Measurements from ENCODE around the gene KIDINS220.
"Not testable (repeated sequence)": the region's sequence is repeated elsewhere in the genome, so short reads cannot be mapped to it uniquely, and the experiment has no call there.

The KIDINS220 gene

DNA sequence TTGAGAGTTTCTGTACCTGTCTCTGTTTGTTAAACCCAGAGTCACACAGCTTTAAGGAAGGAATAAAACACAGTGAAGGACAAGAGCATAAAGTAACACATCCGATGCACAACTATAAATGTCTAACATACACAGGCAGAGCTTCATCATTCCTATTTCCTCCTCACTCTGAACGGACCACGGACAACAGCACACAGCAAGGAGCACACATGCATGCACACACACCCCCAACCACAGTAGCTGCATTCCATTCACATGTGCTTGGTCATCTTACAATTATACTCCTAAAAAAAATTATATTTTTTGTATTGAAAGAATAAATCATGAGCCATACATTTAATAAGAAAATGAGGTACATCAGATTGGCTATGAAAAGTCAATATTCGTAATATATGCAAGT lies 97.3 kb downstream of the KIDINS220 start:
- no peak for DNase-seq

DNA sequence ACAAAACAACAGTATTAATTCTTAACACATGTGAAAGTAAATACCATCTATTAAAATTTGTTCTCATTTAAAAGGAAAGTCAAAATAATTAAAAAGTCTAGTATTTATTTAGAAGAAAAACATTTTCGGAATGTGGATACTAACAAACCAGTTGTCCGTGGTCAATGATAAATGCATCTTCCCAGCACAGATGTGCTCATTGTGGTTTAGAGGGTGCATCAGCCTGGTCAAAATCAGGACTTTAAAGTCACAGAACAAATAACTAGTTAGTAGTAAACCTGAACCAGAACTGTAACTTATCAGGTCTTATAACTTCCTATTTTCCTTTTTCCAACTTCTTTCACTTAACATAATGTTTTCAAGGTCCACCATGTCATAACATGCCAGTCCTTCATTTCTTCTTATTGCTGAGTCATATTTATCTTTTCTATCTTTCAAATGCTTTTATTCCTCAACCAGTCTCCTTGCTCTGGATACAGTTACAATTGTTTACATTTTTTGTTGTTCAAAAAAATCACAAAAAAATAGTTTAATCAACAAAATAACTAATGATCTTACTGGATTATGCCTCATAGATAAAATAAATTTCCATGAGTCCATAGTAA lies 99.7 kb downstream of the KIDINS220 start:
- DNase-seq: no peak

DNA sequence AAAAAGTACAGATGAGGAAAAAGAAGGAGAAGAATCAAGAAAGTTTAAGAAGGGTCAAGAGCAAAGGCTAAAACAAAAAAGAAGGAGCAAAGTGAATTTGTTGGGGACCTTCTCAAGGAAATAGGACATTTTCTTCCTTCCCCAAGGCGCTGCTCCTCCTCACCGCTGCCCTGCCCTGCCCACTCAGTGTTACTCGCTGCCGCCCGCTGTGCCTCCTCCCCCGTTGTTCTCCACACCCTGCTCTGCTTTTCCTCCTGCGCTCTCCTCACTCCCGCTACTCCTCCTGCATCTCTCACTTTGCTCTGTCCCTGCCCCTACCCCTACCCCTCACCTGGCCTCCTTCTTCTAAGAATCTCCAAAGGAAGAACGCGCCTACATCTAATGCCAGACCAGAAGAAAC lies 104.8 kb downstream of the KIDINS220 start:
- DNase-seq: no peak

DNA sequence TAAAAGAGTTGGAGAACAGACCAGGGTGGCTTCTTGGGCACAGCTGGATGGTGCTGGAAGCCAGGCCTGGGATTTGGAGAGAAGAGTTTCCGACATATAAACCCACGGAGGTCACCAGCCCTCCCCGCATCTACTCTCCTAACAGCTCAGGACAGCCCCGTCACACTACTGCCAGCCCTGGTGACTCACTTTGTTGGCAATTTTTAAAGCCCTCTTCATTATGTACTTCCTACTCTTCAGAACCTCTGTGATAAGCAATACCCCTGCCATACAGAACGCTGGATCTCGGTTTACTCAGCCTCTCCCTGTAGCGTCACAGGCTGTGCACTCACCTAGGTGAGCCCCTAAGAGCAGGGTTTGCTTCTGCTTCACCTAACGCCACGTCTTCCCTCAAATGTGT lies 107.5 kb downstream of the KIDINS220 start:
- DNase-seq: no peak

DNA sequence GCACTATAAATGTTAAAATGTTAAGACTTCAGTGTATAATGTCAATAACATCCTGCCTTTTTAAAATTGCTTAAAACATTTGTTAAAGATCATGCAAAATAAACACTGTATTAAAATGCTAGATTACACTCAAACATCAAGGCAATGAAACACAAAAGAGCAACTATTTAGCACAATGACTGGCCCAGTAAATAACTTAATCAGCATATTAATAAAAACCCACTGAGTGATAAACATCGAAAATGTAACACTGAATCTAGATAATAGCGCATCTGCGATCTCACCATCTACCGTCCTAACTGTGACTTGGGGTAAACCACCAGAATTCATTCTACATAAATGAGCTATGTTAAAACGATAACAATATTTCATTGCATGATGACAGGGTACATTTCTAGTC lies 108.3 kb downstream of the KIDINS220 start:
- DNase-seq: not testable (repeated sequence)

DNA sequence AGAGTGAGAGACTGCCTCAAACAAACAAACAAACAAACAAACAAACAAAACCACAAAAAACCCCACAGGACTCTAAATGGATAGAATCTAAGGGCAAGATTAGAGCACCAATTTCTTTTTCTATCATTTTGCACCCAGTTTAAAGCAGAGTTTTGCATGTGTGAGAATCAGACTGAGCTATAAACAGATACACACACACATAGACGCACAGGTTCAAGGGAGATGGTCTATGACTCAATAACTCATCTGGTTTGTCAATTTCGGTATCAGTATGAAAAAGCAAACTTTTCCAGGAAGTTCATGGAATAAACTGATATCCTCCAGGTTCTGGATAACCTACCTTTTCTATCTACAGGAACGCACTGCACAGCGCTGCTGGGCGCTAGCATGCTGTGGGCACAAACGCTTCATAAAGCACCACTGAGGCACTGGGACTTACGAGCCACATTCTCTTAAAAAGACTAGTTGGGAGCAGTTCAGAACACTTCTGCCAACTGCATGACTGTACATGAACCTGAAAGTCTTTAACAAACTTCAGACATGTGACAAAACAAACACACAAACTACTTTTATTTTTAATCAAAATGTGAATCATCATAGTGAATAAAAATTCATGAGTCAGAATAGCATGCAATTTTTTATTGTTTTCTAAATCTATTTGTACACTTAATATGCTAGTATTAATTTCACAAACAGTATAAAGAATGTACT lies 109.0 kb downstream of the KIDINS220 start:
- DNase-seq: no peak

DNA sequence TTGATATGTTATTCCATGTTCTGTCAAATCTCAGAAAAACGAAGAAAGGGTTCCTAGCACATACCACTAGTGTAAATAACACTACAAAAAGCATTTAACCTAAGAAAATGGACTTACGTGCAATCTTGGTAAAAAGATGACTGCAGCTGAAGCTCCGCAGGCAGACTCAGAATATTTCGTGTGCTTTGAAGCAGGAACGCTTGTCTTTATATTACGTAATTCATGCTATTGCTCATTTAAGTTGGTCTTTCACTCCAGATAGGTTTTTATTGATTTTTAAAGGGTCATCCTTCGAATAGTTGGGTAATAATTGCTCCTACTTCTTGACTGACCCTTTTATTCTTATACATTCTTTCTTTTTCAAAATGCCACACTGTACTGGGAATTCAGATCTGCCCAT lies 111.6 kb downstream of the KIDINS220 start:
- no peak for DNase-seq

DNA sequence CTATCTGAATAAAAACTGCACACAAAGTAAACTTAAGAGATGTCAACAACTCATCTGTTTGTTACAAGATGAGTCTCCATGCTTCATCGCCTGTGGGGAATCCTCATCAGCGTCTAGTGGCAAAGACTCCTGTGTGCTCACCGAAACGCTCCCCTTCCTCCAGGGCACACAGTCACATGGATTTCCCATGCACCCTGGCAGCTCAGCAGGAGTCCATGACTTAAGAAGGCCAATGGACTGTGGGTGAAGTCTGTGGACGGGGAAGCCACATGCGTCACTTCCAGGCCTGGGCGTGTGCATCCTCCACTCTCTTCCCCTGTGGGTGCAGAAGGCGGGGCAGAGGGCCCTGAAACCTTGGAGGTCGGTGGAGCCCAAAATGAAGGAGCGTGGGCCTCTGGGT lies 114.4 kb downstream of the KIDINS220 start:
- DNase-seq: no peak

DNA sequence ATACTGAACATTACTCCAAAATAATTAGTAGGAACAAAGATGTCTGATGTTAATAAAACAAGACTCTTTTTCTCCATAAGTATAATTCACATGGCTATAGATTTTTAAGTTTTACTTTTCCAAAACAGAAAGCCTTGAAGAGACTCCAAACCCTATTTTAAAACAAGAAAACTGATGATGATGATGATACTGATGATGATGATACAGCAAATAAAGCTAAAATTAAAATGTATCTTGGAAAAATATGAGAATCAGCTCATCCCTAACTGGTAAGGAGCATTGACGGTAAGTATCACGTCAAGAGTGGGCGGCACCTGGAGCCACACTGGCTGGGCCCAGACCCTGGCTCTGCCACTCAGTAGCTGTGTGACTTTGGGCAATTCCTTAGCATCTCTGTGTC lies 116.0 kb downstream of the KIDINS220 start:
- no peak for DNase-seq

DNA sequence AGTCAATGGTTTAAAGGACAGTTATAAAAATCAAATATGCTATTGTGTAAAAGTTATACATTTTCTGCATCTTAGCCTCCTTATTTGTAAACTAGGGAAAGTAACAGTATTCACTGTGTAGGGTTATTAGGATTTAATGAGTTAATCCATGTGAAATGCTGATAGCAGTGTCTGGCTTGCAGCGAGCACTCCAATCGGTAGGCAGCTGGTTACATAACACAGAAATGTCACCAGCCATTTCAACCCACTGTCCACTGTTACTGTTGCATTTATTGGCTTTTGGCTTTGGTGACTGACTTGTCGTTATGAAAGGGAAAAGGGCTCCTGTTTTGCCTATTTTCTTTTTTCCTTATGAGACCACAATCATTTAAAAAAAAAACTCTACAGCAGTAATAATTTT lies 116.7 kb downstream of the KIDINS220 start:
- no peak for DNase-seq

DNA sequence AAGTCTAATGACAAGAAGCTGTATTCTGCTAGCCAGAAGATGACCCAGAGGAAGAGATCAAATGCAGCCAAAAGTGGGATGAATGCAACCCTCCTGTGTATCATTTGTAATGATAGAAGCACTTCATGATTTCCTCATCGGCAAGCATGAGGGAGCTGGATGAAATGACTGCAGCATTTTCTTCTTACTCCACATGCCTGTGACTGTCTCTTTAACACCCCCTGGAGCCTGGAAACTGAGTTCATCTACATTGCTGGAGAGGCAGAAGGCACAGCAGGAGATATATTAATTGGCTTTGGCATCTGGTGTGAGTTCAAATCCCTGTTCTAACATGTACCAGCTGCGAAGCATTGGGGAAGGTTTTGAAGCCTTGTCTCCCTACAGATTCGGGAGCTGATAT lies 117.9 kb downstream of the KIDINS220 start:
- DNase-seq: no peak

DNA sequence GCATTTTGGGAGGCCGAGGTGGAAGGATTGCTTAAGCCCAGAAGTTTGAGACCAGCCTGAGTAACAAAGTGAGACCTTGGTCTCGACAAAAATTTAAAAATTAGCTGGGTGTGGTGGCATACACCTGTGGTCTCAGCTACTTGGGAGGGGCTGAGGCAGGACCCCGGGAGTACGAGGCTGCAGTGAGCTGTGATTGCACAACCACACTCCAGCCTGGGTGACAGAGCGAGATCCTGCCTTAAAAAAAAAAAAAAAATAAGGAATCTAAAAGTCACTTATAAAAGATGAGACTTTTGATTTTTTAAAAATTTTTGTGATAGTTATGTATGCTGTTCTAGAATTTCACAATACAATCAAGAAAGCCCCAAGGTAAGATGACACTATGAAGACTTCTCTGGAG lies 122.4 kb downstream of the KIDINS220 start:
- no peak for DNase-seq

DNA sequence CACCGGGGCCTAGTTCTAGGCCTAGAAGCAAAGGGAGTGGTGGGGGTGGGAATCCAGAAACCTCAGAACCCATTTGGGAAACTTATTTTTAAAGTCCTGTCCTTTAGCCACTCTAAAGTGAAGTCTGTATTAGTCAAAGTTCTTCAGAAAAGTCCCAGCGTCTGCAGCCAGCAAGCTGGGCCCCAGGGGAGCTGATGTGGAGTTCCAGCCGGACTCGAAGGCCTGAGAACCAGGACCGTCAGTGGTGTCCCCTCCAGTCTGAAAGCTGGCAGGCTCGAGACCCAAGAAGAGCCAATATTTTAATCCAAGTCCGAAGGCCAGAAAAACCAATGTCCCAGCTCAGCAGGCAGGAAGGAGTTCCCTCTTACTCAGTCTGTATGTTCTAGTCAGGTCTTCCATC lies 123.1 kb downstream of the KIDINS220 start:
- no peak for DNase-seq

DNA sequence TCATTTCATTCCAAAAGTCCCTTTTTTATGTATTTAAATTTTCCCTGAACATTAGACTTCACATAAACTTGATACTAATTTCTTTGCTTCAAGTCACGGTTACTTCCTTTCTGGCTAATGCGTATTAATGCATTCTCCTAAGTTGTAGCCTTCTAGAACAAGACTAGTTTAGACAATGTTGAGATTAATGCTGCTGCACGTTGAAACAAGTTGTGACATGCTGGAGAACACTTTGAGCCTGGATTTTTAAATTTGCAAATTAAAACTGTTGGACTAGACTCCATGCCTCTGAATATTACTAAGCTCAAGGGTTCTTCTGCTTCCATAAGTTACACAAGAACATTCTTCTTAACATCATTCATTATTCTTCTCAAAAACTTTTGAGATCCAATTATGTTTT lies 126.5 kb downstream of the KIDINS220 start:
- DNase-seq: no peak

DNA sequence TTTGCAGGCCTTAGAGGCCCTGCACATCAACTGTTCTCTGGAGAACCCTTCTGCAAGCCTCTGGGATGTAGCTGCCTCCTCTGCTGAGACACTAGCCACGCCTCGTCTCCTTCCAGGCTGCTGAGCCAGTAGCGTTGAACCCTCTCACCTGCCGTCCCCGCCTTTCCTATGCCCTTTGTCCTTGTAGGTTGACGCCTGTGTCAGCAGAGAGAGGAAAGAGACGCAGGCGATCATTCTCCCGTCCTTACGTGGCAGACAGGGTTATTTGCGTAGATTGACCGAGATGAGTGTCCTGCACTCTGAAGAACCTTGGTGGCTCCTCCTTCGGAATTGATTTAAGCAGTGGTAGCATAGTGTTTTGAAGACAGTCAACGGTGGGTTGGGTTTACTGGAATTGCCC lies 127.8 kb downstream of the KIDINS220 start:
- no peak for DNase-seq

DNA sequence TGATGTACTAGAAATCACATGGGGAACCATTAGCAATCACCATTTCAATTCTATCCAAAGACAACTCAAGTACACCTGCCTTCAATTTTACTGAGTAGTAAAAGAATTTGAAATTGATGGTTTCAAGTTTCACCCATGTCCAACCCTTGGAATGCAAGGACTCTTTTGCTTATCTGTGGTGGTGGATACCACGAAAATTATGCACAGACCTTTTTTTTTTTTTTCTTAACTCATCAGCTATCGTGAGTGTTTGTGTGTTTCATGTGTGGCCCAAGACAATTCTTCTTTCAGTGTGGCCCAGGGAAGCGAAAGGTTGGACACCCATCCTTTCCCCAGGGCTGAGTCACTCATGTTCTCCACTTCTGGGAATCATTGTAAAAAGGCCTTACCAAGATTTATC lies 132.5 kb downstream of the KIDINS220 start:
- no peak for DNase-seq

DNA sequence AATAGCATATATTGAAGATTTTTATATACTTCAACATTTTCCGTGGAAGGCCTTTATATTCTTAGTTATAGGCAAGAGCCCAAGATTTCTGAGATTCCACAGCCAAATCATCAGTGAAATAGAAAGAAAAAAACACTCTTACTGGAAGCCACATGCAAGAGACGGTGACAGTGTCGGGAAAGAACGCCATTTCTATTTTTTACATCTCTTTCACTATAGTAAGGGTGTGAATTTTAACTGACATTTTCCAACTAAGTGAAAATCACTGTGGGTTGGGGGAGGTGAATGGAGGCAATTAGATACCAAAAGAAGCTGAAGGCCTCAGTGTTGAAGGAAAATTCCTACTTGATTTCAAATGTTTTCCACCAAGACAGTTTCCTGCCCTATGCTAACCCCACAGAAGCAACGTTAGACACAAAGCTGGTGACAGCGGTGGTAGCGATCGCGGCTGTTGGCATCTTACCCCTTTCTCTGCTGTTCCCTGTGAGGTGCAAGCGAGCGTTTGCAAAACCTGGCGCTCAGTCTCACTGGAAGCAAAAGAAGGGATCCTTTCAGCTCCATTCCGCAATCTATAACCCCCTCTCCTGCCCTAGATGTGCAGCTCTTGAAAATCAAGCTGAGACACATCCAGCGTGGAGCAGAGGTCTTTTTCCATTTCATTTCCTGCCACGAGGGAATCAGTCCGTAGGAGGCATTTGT lies 135.6 kb downstream of the KIDINS220 start:
- DNase-seq: no peak

DNA sequence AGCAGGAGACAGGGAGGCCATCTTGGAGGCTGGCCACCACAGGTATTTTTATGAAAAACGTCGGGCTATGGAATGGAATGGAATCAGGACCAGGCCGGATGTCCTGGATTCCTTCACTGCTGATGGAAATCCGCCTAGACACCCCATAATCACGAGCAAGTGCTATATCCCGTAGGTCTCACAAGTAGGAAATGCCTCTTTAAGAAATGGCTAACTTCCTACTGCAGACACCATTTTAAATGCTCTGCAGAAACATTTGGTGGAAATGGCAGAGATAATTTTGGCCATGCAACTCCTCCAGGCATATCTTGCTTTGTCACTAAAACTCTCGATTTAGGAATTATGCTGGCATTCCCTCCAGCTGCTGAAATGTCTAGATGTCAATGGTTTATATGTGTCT lies 137.6 kb downstream of the KIDINS220 start:
- no peak for DNase-seq

DNA sequence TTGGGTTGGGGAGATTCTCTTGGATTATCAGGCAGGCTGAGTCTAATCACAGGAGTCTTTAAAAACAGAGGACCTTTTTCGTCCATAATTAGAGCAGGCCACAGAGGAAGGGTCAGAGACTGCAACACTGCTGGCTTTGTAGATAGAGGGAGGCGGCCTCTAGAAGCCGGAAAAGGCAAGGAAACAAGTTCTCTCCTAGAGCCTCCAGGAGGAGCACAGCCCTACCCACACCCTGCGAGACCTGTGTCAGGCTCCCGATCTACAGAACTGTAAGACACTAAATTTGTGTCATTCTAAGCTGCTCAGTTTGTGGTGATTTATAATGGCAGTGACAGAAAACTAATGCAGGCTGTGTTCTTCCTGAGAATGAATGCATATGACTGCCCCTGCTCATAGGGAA lies 140.2 kb downstream of the KIDINS220 start:
- DNase-seq: no peak

DNA sequence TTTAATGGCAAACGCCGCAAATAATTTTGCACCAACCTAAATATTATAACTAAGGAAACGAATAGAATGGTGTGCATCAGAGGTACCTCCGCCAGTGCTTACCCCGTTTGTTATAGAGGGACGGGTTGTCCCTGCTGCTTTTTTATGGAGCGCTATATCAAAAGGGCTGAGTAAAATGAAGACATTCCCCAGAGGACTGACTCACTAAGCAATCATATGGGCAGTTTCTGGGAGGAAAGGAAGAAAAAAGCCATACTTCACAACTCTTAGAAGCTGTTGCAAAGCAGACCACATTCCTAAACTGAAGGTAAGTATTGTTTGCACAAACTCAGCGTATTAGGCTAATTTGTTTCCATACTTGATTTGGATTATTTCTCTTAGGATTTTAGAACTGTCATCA lies 142.7 kb downstream of the KIDINS220 start:
- DNase-seq: no peak

DNA sequence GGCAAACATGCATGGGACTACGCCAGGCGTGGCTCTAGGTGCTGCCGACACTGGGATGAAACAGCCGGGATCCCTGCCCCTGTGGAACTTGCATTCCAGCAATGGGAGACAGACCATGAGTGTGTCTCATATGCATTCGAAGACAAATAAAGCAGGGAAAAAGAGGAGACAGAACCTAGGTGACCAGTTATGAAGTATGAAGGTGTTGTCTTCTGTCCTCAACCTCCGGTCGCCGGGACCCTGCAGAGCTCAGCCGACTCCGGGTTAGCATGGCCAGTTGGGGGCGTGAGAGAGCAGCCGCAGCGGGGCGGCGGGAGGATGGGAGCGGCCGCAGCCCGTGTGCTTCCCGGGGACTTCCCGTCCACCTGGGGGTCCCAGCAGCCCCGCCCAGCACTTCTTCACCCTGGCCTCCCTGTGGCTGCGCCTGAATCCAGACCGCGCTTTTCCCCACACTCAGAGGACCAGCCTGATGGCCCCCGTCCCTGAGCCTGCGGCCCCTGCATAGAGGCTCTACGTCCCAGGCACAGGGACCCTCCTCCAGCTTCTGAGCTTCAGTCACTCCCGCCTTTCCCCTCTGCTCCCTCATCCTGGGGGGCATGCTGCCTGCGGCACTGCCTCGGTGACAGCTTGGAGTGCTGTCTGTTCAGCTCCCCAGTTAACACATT lies 144.1 kb downstream of the KIDINS220 start:
- no peak for DNase-seq

DNA sequence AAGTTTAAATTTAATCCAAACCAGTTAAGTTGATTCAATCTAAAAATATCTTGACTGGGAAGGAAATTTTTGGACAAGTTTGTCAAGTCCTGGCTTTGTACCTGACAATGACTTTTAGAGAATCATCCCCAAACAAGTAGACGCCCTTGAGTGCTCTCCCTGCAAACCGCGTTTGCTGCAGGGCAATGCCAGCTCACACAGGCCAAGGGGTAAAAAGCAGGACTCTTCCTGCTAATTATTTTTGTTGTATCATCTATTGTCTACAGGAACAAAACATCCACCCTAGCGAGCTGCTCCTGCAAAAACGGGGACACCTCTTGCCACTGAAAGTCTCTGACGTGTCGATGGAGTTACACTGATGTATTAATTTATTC lies 144.6 kb downstream of the KIDINS220 start:
- no peak for DNase-seq

DNA sequence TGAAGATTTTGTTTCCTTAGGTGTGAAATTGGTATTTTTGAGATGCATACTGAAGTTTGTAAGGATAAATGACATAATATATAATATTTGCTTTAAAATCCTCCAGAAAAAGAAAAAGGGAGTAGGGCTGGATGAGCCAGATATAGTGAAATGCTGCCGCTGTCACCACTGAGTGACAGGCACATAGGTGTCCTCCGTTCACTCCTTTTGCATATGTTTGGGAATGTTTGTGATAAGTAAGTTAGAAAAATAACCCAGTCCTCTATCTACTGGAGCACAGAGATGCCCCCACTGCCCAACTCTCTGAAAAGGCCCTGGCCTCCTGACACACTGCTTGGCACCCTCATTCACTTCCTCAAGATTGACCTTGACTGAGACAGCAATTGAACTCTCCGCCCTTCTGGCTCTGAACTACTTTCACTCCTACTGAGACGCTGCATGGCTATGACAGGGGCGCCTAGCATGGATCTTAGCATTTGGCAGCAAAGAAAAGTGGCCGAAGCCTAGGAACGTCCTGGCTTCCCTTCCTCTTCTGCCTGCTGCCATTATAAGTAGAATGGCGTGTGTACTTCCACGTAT lies 145.5 kb downstream of the KIDINS220 start:
- no peak for DNase-seq

All from cortex of kidney (tissue), 1 donor.